Loucy (cell line): ENCODE measurements around the gene PPP1R14B.

Experiments used
- H2AFZ ChIP-seq: fragments of 200-600 bp; sonication (generic); 2 replicates; pipeline ENCODE4 v1.6.0; 2016; ENCODE audit warnings: antibody characterized with exemption, mild to moderate bottlenecking, low read length, moderate library complexity
- H3F3A ChIP-seq: fragments of 200-600 bp; 2 replicates; pipeline ENCODE4 v1.6.0; 2016; ENCODE audit warnings: antibody characterized with exemption, low read depth, mild to moderate bottlenecking
- H3K27me3 ChIP-seq: fragments of 200-600 bp; sonication (generic); 2 replicates; pipeline ENCODE4 v1.6.1; 2014; ENCODE audit warnings: low read length, mild to moderate bottlenecking; ENCODE audit not compliant: insufficient read depth, poor library complexity, severe bottlenecking
- H3K36me3 ChIP-seq: fragments of 200-600 bp; sonication (generic); 2 replicates; pipeline ENCODE4 v1.6.1; 2016; ENCODE audit warnings: low read length; ENCODE audit not compliant: insufficient read depth
- H3K4me1 ChIP-seq: fragments of 200-600 bp; sonication (generic); 2 replicates; pipeline ENCODE4 v1.5.1; 2014; ENCODE audit warnings: low read length, mild to moderate bottlenecking; ENCODE audit not compliant: insufficient read depth, poor library complexity, severe bottlenecking
- H3K4me2 ChIP-seq: fragments of 200-600 bp; sonication (generic); 2 replicates; pipeline ENCODE4 v1.6.0; 2014; ENCODE audit warnings: antibody characterized with exemption, low read length, low read depth, mild to moderate bottlenecking; ENCODE audit not compliant: poor library complexity, severe bottlenecking
- H3K4me3 ChIP-seq: fragments of 200-600 bp; sonication (generic); 2 replicates; pipeline ENCODE4 v1.5.1; 2014; ENCODE audit warnings: low read length, mild to moderate bottlenecking, mixed read lengths; ENCODE audit not compliant: poor library complexity, severe bottlenecking
- H3K79me2 ChIP-seq: fragments of 200-600 bp; sonication (generic); 2 replicates; pipeline ENCODE4 v1.6.1; 2014; ENCODE audit warnings: low read length; ENCODE audit not compliant: insufficient read depth
- H3K9ac ChIP-seq: fragments of 200-600 bp; sonication (generic); 2 replicates; pipeline ENCODE4 v1.6.0; 2014; ENCODE audit warnings: mild to moderate bottlenecking, low read depth, low read length, moderate library complexity; ENCODE audit not compliant: poor library complexity, severe bottlenecking
- H3K9me2 ChIP-seq: fragments of 200-600 bp; sonication (generic); replicated peaks from 2 replicates; pipeline ENCODE4 v1.6.1; 2016; ENCODE audit warnings: low read depth, low read length, mixed read lengths
- H3K9me3 ChIP-seq: fragments of 200-600 bp; sonication (generic); 2 replicates; pipeline ENCODE4 v1.6.1; 2014; ENCODE audit warnings: mild to moderate bottlenecking, antibody characterized with exemption, low read length, low read depth; ENCODE audit not compliant: insufficient read depth
- H4K20me1 ChIP-seq: fragments of 200-600 bp; sonication (generic); 2 replicates; pipeline ENCODE4 v1.6.0; 2014; ENCODE audit warnings: antibody characterized with exemption, low read length, mild to moderate bottlenecking; ENCODE audit not compliant: insufficient read depth, poor library complexity, severe bottlenecking
- CTCF ChIP-seq: fragments of 200-600 bp; sonication (generic); conservative IDR thresholded peaks from 2 replicates; pipeline ENCODE4 v1.5.1; 2014; ENCODE audit warnings: mild to moderate bottlenecking, antibody characterized with exemption, low read length
- EZH2phosphoT487 ChIP-seq: fragments of 200-600 bp; IDR thresholded peaks from 2 replicates; pipeline ENCODE4 v1.6.1; 2018; ENCODE audit warnings: antibody characterized with exemption, mild to moderate bottlenecking, moderate library complexity, borderline replicate concordance

Gene PPP1R14B

GRCh38 chr11:64294774-64295173, 48.0 kb upstream of the PPP1R14B start:
- no peaks in the 10 kb centered on the region for H3F3A ChIP-seq

GRCh38 chr11:64292460-64293254, 45.9 kb upstream of the PPP1R14B start:
- Histone ChIP-seq H4K20me1 (no peaks in the 10 kb centered on the region), H3K4me2 (no peak overlapping the region), H3K9ac (no peak overlapping the region), H3K4me1 (no peaks in the 10 kb centered on the region), H3K4me3 (no peak overlapping the region), H3K79me2 (no peaks in the 10 kb centered on the region), H3K27me3 (no peaks in the 10 kb centered on the region), H3K9me2 (no peaks in the 10 kb centered on the region), H3K36me3 (no peaks in the 10 kb centered on the region), H3F3A (no peaks in the 10 kb centered on the region), H2AFZ (no peak overlapping the region), H3K9me3 (no peaks in the 10 kb centered on the region)
- TF ChIP-seq CTCF: no peak
- TF ChIP-seq EZH2phosphoT487: no peak

More at GRCh38 chr11:64294774-64295173, 48.0 kb upstream of the PPP1R14B start:
- TF ChIP-seq CTCF (no peak), EZH2phosphoT487 (no peak)
- Histone ChIP-seq H3K4me2 (no peak overlapping the region), H2AFZ (no peak overlapping the region), H3K4me1 (no peaks in the 10 kb centered on the region), H3K9me3 (no peaks in the 10 kb centered on the region), H3K9me2 (no peaks in the 10 kb centered on the region), H3K27me3 (peaks cover 1% of the 10 kb centered on the region), H3K9ac (no peak overlapping the region), H3K4me3 (no peak overlapping the region), H3K36me3 (no peaks in the 10 kb centered on the region), H3K79me2 (no peaks in the 10 kb centered on the region), H4K20me1 (no peaks in the 10 kb centered on the region)

DNA sequence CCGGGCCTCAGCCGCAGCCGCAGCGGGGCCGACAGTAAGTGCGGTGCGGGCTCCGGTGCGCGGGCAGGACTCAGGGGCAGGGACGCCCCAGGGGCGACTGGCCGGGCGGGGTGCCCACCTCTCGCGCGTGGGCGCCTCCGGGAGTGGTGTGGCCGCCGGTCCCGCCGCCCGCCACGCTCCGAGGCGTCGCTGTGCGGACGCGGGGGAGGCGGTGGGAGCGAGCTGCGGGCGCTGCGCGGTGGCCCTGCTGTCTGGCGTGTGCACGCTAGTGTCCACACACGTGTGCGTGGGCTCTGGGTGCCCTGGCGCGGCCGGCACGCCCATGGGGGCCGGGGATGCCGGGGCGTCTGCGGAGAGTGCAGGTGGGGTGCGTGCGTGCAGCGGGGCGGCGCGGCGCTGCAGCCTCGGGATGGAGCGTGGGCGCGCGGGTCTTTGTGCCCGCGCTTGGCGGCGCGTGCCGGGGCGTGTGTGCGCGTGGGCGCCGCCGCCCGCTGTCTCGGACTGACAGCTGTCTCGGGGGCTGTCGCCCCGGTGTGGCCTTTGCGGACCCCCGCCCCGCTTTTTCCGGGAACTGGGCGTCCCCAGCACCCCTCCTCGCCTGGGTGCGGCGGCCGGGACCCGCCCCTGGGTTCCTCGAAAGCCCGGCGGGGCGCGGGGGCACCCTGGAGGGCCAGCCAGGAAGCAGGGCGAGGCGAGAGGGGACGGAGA, 45.2 kb upstream of the PPP1R14B start:
- no peaks in the 10 kb centered on the region for H3K27me3 ChIP-seq
- H3K4me2 ChIP-seq: no peak overlapping the region
- peaks cover under 1% of the 10 kb centered on the region; the same call in 1 of the 2 replicates for H3K79me2 ChIP-seq
- no peaks in the 10 kb centered on the region for H3F3A ChIP-seq
- H3K9me3 ChIP-seq: no peaks in the 10 kb centered on the region
- H4K20me1 ChIP-seq: no peaks in the 10 kb centered on the region
- H3K4me3 ChIP-seq: no peak overlapping the region
- no peak overlapping the region for H2AFZ ChIP-seq
- no peaks in the 10 kb centered on the region for H3K9me2 ChIP-seq
- no peaks in the 10 kb centered on the region for H3K36me3 ChIP-seq
- TF ChIP-seq EZH2phosphoT487 (no peak), CTCF (no peak)
- no peak overlapping the region for H3K9ac ChIP-seq
- H3K4me1 ChIP-seq: no peaks in the 10 kb centered on the region
